Liver (tissue), 3 donors: ENCODE measurements around the gene TKTL1.

Experiments
- CTCF ChIP-seq: fragments of 150-350 bp; IDR thresholded peaks from 2 replicates; pipeline ENCODE4 v1.5.1; 2017; ENCODE audit warnings: improper control_type of control experiment, low read depth, low read length; ENCODE audit not compliant: missing input control
- GABPA ChIP-seq, 2 donors: IDR thresholded peaks in 1 of 2; conservative IDR thresholded peaks in 1 of 2; 2 replicates each; pipeline ENCODE4 v1.6.1; 2016; ENCODE audit warnings: antibody characterized with exemption in 2 of 2, mild to moderate bottlenecking in 1 of 2, moderate library complexity in 1 of 2
- JUND ChIP-seq, 2 donors: IDR thresholded peaks; 2 replicates each; pipeline ENCODE4 v1.6.1; 2016; ENCODE audit warnings: antibody characterized with exemption in 2 of 2
- REST ChIP-seq: IDR thresholded peaks from 2 replicates; pipeline ENCODE4 v1.6.1; 2016; ENCODE audit warnings: antibody characterized with exemption, mild to moderate bottlenecking
- SP1 ChIP-seq: IDR thresholded peaks from 2 replicates; pipeline ENCODE4 v1.6.1; 2018; ENCODE audit warnings: antibody characterized with exemption, mild to moderate bottlenecking
- TAF1 ChIP-seq: conservative IDR thresholded peaks from 2 replicates; pipeline ENCODE4 v1.6.1; 2016; ENCODE audit warnings: antibody characterized with exemption, mild to moderate bottlenecking
- YY1 ChIP-seq: IDR thresholded peaks from 2 replicates; pipeline ENCODE4 v1.6.1; 2016; ENCODE audit warnings: antibody characterized with exemption, mild to moderate bottlenecking
- ZBTB33 ChIP-seq: IDR thresholded peaks from 2 replicates; pipeline ENCODE4 v1.6.1; 2016; ENCODE audit warnings: antibody characterized with exemption
- donor health status: healthy.
- donor health status: healthy.

- TF ChIP-seq TAF1 (no peak), CTCF (no peak), JUND (IDR thresholded peaks at IDR 0.05) (no peak), REST (no peak), YY1 (no peak), SP1 (no peak), GABPA (IDR thresholded peaks at IDR 0.05 in 1 of 2, conservative IDR thresholded peaks at IDR 0.05 in 1 of 2) (no peak), ZBTB33 (no peak)
These were observed 57.7 kb downstream of the TKTL1 start for GRCh38 chrX:154353172-154353843.
